PFSK-1 (cell line): Measurements from ENCODE around the gene OSM.

Experiments
- FOXP2 ChIP-seq: optimal IDR thresholded peaks from 2 replicates; pipeline ENCODE3; 2011; ENCODE audit warnings: borderline replicate concordance, control low read depth, inconsistent platforms; ENCODE audit not compliant: insufficient read depth; ENCODE audit errors: extremely low read length, extremely low read depth
- REST ChIP-seq, 2 experiments: IDR thresholded peaks; 2 replicates each; pipeline versions ENCODE4 v1.6.1 to v1.8.0; 2011 to 2012; ENCODE audit warnings: low read depth in 2 of 2, low read length in 2 of 2, control low read depth in 1 of 2, inconsistent platforms in 1 of 2, mild to moderate bottlenecking in 1 of 2, moderate library complexity in 1 of 2; ENCODE audit not compliant: insufficient read depth in 1 of 2
- SIN3A ChIP-seq: IDR thresholded peaks from 2 replicates; pipeline ENCODE4 v1.6.1; 2012; ENCODE audit warnings: mild to moderate bottlenecking, low read length, moderate library complexity, borderline replicate concordance; ENCODE audit not compliant: insufficient read depth
- TAF1 ChIP-seq: IDR thresholded peaks from 2 replicates; pipeline ENCODE4 v1.6.1; 2012; ENCODE audit warnings: low read length, control low read depth, borderline replicate concordance; ENCODE audit not compliant: insufficient read depth

- TF ChIP-seq SIN3A: no peak
- no peak for TF ChIP-seq FOXP2
- TF ChIP-seq TAF1: no peak
- no peak for TF ChIP-seq REST (IDR thresholded peaks at IDR 0.05; ENCODE audit: insufficient read depth in 1 of 2, low read depth in 2 of 2, low read length in 2 of 2)
These were observed 19.8 kb downstream of the OSM start for GRCh38 chr22:30246814-30247376.
